Spinal cord (tissue), 10 donors: Measurements from ENCODE around the gene KANSL1. TPM values are rescaled to one million over a fixed set of nuclear protein-coding genes. Genes with fewer than 3 reads are reported as not detected.

Source experiments
- DNase-seq, 6 donors: peaks; one replicate each; pipeline versions ENCODE4 v3.0.0 to v3.0.0-alpha.2; 2013 to 2015; ENCODE audit warnings: low spot score in 6 of 6, low read depth in 4 of 6
- H3K27ac ChIP-seq: one replicate; pipeline ENCODE4 v1.5.1; 2013; ENCODE audit warnings: low read depth, low read length, control low read depth
- H3K27me3 ChIP-seq: one replicate; pipeline ENCODE4 v1.6.1; 2013; ENCODE audit warnings: low read length; ENCODE audit not compliant: control insufficient read depth, insufficient read depth
- H3K36me3 ChIP-seq: one replicate; pipeline ENCODE4 v1.6.1; 2013; ENCODE audit warnings: low read length; ENCODE audit not compliant: control insufficient read depth, insufficient read depth
- H3K4me1 ChIP-seq: one replicate; pipeline ENCODE4 v1.6.1; 2013; ENCODE audit warnings: low read length; ENCODE audit not compliant: control insufficient read depth, insufficient read depth
- H3K4me3 ChIP-seq: one replicate; pipeline ENCODE4 v1.5.1; 2013; ENCODE audit warnings: low read depth, low read length, control low read depth
- H3K9me3 ChIP-seq: one replicate; pipeline ENCODE4 v1.6.1; 2013; ENCODE audit warnings: low read length; ENCODE audit not compliant: control insufficient read depth, insufficient read depth
- WGBS: methylation state at CpG from one replicate; pipeline ENCODE4 v1.1.5; 2013; ENCODE audit warnings: missing lambda C conversion rate; ENCODE audit not compliant: insufficient coverage; 5-methylcytosine and 5-hydroxymethylcytosine counted together
- polyA plus RNA-seq, 2 donors: library from polyadenylated mRNA; unstranded; fragments of 120-200 nt; gene quantifications; one replicate each; pipeline ENCODE4 v1.2.1, GENCODE V29; 2013; ENCODE audit not compliant: insufficient read length in 2 of 2
- total RNA-seq, 2 donors: library from RNA; depleted of rRNA in 1 of 2; stranded (reverse); fragments of 120-200 nt in 1 of 2; fragments of >200 nt in 1 of 2; gene quantifications; one replicate each; pipeline versions ENCODE4 v1.2.3 to v1.2.4, GENCODE V29; 2013 to 2014
- donor health status: healthy.

KANSL1 gene
- total and polyA plus RNA-seq, 4 donors, result 49.4 to 117 (median 89.9) TPM

GRCh38 chr17:46003907-46004748 is 189.1 kb downstream of the KANSL1 start:
- peaks cover 40% of the 10 kb centered on the region for H3K4me1 ChIP-seq
- H3K27ac ChIP-seq, result no peak overlapping the region
- no peaks in the 10 kb centered on the region for H3K27me3 ChIP-seq
- 19% methylated on average over 4 of the region's 6 CpGs for WGBS
- DNase-seq, result peak in 4 of 6 donors; percentile 58 to 91 (median 72)
- peaks cover 21% of the 10 kb centered on the region for H3K36me3 ChIP-seq
- no peak overlapping the region for H3K4me3 ChIP-seq
- H3K9me3 ChIP-seq, result no peaks in the 10 kb centered on the region

GRCh38 chr17:46002973-46003316 is 190.3 kb downstream of the KANSL1 start:
- Histone ChIP-seq H3K27me3 (no peaks in the 10 kb centered on the region), H3K9me3 (no peaks in the 10 kb centered on the region), H3K4me1 (peaks cover 40% of the 10 kb centered on the region), H3K4me3 (no peak overlapping the region), H3K36me3 (peaks cover 33% of the 10 kb centered on the region), H3K27ac (no peak overlapping the region)
- no peak for DNase-seq
- WGBS, result no CpG with 5 or more reads among the region's 7 CpGs

GRCh38 chr17:46002311-46002972 is 190.8 kb downstream of the KANSL1 start:
- H3K27ac ChIP-seq, result no peak overlapping the region
- H3K9me3 ChIP-seq, result no peaks in the 10 kb centered on the region
- DNase-seq, result peak in 5 of 6 donors; percentile 44 to 92 (median 64)
- H3K27me3 ChIP-seq, result no peaks in the 10 kb centered on the region
- no peak overlapping the region for H3K4me3 ChIP-seq
- peaks cover 38% of the 10 kb centered on the region for H3K36me3 ChIP-seq
- peaks cover 40% of the 10 kb centered on the region for H3K4me1 ChIP-seq
- 30% methylated on average over 7 of the region's 8 CpGs for WGBS

- H3K4me1 ChIP-seq, result peaks cover 40% of the 10 kb centered on the region
- no peaks in the 10 kb centered on the region for H3K9me3 ChIP-seq
- no peak for DNase-seq
- H3K27ac ChIP-seq, result no peak overlapping the region
- peaks cover 44% of the 10 kb centered on the region for H3K36me3 ChIP-seq
- H3K4me3 ChIP-seq, result no peak overlapping the region
- H3K27me3 ChIP-seq, result no peaks in the 10 kb centered on the region
- 75% methylated on average over 13 of the region's 13 CpGs for WGBS
These were observed 191.6 kb downstream of the KANSL1 start for GRCh38 chr17:46001390-46002310.

- Histone ChIP-seq H3K36me3 (peaks cover 48% of the 10 kb centered on the region), H3K4me3 (no peak overlapping the region), H3K27me3 (no peaks in the 10 kb centered on the region), H3K27ac (no peak overlapping the region), H3K9me3 (no peaks in the 10 kb centered on the region), H3K4me1 (peaks cover 40% of the 10 kb centered on the region)
- no peak for DNase-seq
- WGBS, result 55% methylated on average over 2 of the region's 2 CpGs
These were observed 192.5 kb downstream of the KANSL1 start for GRCh38 chr17:46000757-46001156.

- peaks cover 40% of the 10 kb centered on the region for H3K4me1 ChIP-seq
- no peaks in the 10 kb centered on the region for H3K9me3 ChIP-seq
- no peaks in the 10 kb centered on the region for H3K27me3 ChIP-seq
- no peak overlapping the region for H3K27ac ChIP-seq
- peak in 1 of 6 donors; percentile 77 for DNase-seq
- 70% methylated on average over 7 of the region's 7 CpGs for WGBS
- no peak overlapping the region for H3K4me3 ChIP-seq
- H3K36me3 ChIP-seq, result peaks cover 53% of the 10 kb centered on the region
These were observed 192.9 kb downstream of the KANSL1 start for GRCh38 chr17:46000292-46000691.

- no peak overlapping the region for H3K27ac ChIP-seq
- no peaks in the 10 kb centered on the region for H3K27me3 ChIP-seq
- DNase-seq, result peak in 1 of 6 donors; percentile 28
- no peak overlapping the region for H3K4me3 ChIP-seq
- peaks cover 56% of the 10 kb centered on the region for H3K36me3 ChIP-seq
- H3K4me1 ChIP-seq, result peaks cover 39% of the 10 kb centered on the region
- H3K9me3 ChIP-seq, result no peaks in the 10 kb centered on the region
- 56% methylated on average over 9 of the region's 9 CpGs for WGBS
These were observed 193.3 kb downstream of the KANSL1 start for GRCh38 chr17:45999900-46000290.

- Histone ChIP-seq H3K36me3 (peaks cover 61% of the 10 kb centered on the region), H3K4me1 (peaks cover 36% of the 10 kb centered on the region), H3K4me3 (no peak within 1 kb of the TSS), H3K9me3 (no peaks in the 10 kb centered on the region), H3K27ac (no peak within 1 kb of the TSS), H3K27me3 (no peaks in the 10 kb centered on the region)
- WGBS, result 89% methylated on average over 7 of the region's 8 CpGs
- no peak for DNase-seq
These were observed 194.0 kb downstream of the KANSL1 start, which contains the start of gene STH for GRCh38 chr17:45998987-45999899. STH (plus strand) TSS chr17:45999250; CDS start chr17:45999280, 30 bp downstream.
